Measurements from ENCODE around the gene RPL31.

The RPL31 gene

DNA sequence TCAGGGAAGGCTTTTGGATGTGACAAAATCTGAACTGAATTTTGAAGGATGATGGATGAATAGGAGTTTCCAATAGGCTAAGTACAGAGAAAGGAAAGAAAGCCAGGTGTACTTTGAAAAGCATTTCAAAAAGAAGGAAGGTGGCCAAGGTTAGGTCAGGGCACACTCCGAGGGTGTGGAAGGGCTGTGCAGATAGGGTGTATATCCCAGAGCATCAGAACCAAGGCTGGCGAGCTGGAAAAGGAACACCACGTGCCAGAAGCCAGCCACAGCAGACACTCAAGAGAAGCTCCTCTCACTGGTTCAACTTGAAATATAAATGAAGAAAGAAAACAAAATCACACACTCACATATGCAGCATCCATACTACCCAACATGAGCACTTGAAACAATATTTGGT, 51.0 kb downstream of the RPL31 start:
- no peak overlapping the region for H3K27ac ChIP-seq
- no peak for DNase-seq (ENCODE audit: low read depth, low spot score)
